ENCODE measurements around the gene SF1.

- no peak for TF ChIP-seq CTCF (IDR thresholded peaks at IDR 0.05)
- TF ChIP-seq POLR2A (IDR thresholded peaks at IDR 0.05): no peak
- TF ChIP-seq EP300 (IDR thresholded peaks at IDR 0.05): no peak
Observed at GRCh38 chr11:64764753-64765152, 13.6 kb downstream of the SF1 start.

All from upper lobe of left lung (tissue), 4 donors.